T-helper 1 cell treated with Interleukin-12 subunit alpha and Interleukin-12 subunit beta and Interleukin-4 antibody, amounts not matched to agents 30 μg/mL and 1 μg/mL, for 36 hours (primary cell): Measurements from ENCODE around the gene FRS3.
A peak's percentile ranks its signal among the peaks of the same experiment; 100 is the strongest.

Source experiments
- H3K27ac Mint-ChIP-seq: one replicate; pipeline ENCODE4 v1.8.0; 2021; ENCODE audit warnings: mild to moderate bottlenecking, mixed read lengths
- H3K27me3 Mint-ChIP-seq: one replicate; pipeline ENCODE4 v1.8.0; 2021; ENCODE audit warnings: low read depth, mixed read lengths
- H3K36me3 Mint-ChIP-seq: one replicate; pipeline ENCODE4 v1.8.0; 2021; ENCODE audit warnings: low read depth, mixed read lengths
- H3K4me1 Mint-ChIP-seq: one replicate; pipeline ENCODE4 v1.8.0; 2021; ENCODE audit warnings: low read depth, mixed read lengths
- H3K4me3 Mint-ChIP-seq: one replicate; pipeline ENCODE4 v1.8.0; 2021; ENCODE audit warnings: mild to moderate bottlenecking, moderate library complexity, mixed read lengths
- H3K9me3 Mint-ChIP-seq: one replicate; pipeline ENCODE4 v1.8.0; 2021; ENCODE audit warnings: mixed read lengths

The FRS3 gene

DNA sequence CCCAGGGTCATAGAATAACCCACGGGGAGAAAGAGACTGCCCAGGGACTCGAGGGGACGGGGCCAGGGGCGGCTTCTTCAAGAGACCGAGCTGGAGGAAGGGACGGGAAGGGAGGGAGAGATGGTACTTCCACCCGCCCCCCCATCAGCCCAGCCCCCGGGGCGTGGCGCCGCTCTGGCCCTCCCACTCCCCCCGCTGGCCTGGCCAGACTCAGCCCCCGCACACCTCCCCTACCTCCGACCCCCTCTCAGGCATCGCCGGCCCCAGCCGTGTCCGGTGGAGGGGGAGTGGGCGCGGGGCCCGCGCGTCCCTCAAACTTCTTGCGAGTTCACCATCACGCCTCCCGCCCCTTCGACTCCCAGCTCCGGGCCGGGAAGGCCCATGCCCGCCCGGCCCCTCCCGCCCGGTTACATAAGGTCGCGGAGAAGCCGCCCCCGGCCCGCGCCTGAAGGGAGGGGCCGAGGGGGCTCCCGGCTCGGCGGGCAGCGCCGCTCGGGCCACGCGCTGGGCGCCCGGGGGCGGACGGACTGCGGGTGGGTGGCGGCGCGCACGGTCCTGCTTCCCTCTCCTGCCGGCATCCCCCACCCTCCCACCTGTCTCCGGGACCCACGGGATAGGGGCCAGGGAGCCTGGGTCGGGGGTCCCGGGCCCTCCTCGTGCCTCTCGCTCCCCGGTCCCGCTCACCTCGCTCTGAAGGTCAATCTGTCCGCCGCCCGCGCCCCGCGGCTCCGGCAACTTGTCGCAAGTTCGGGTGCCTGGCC, 44.9 kb downstream of the FRS3 start:
- Mint-ChIP-seq H3K27me3 (no peaks in the 10 kb centered on the region), H3K36me3 (peaks cover 1% of the 10 kb centered on the region), H3K27ac (peak overlapping the region; percentile 74), H3K4me1 (peaks cover 30% of the 10 kb centered on the region), H3K4me3 (peak overlapping the region; percentile 78), H3K9me3 (no peaks in the 10 kb centered on the region)

DNA sequence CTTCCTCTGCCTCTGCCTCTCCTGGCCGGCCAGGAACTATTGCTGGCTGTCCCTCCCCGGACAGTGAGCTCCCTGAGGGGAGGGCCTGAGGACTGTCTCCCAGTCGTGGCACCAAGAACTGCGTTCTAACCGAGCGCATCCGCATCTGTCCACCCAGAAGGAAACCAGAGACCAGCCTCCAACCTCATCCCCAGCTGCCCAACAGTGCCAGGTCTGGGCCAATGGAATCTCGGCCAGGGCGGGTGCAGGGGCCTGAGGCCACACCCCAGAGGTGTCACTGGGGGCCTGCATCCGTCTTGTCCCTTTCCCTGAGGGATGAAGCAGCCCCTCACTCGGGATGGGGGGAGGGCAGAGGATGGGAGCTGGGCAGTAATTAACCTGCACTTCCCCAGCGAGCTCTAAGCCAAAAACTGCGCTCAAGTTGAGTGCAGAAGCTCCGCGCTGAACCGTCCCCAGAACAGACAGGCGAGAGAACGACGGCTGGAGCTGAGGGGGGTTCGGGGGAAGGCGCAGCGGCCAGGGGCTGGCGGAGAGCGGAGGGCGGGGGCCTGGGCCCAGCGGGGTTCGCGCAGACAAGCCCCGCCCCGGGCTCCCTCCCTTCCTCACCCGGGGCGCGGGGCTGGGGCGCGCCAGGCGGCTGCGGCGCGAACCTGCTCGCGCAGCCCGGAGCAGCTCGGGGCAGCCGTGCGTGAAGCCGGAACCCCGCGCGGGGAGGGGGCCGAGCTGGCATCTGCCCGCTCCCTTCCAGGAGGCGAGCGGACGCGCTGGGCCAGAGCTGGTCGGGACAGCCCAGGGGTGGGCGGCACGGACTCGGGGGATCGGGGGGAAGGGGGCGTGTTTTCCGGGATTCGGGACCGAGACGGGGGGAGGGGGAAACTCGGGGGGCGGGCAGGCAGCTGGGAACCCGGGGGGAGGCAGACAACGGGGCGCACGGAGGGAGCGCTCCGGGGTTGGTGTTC, 45.7 kb downstream of the FRS3 start:
- Mint-ChIP-seq H3K27ac (peak overlapping the region; percentile 76), H3K36me3 (peaks cover 1% of the 10 kb centered on the region), H3K9me3 (no peaks in the 10 kb centered on the region), H3K4me1 (peaks cover 30% of the 10 kb centered on the region), H3K27me3 (no peaks in the 10 kb centered on the region), H3K4me3 (peak overlapping the region; percentile 62)

DNA sequence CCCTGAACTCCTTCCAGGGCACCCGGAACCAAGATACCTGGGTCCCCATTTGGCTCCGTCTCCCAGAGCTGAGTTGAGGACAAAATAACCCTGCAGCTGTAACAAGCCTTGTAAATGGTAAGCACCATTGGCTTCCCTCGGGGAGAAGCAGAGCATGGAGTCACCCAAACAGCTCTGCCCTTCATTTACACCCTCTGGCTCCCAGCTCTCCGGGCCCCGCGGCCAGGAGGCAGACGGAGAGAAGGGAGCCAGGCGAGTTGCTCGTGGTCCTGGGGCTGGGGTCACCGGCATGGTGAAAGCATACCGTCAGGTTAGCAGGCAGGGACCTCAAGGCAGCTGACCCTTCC, 46.4 kb downstream of the FRS3 start:
- Mint-ChIP-seq H3K27me3 (no peaks in the 10 kb centered on the region), H3K4me3 (peak overlapping the region; percentile 62), H3K9me3 (no peaks in the 10 kb centered on the region), H3K36me3 (peaks cover 1% of the 10 kb centered on the region), H3K27ac (peak overlapping the region; percentile 76), H3K4me1 (peaks cover 30% of the 10 kb centered on the region)

DNA sequence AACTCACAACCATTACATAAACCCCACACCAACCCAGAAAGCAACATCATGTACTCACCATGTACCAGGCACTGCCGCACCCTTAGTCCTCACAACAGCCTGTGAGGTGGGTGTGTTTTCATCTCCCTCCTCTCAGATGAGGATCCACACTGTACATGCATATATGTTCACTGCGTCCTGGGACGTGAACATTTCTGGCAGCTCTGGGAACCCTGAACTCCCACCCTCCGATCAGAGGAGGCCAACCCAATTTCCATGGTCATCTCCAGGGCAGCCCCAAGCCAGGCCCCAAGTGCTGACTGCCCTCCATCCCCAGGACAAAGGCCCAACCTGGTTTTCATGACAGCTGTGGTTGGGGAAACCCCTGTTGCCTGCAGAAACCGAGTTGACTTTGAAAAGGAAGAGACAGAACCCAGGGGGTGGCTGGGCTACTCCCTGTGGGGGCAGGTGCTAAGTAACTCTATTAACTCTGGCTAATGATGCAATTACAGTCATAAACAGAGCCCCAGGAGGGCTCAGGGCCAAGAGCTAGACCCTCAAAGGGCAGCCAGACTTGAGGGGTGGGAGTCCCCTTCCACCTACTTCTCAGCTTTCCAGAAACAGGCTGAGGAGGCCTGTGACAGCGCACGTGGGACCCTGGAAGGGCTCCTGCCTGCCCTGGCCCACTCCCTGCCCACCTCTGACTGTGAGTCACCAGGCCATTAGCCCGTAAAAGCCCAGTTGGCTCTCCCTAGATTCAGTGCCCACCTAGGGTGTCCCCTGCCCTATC, 46.9 kb downstream of the FRS3 start:
- H3K4me3 Mint-ChIP-seq, result peak overlapping the region; percentile 62
- H3K9me3 Mint-ChIP-seq, result no peaks in the 10 kb centered on the region
- peaks cover 30% of the 10 kb centered on the region for H3K4me1 Mint-ChIP-seq
- H3K27me3 Mint-ChIP-seq, result no peaks in the 10 kb centered on the region
- peak overlapping the region; percentile 81 for H3K27ac Mint-ChIP-seq
- peaks cover 1% of the 10 kb centered on the region for H3K36me3 Mint-ChIP-seq

GRCh38 chr6:41732149-41732548, 47.6 kb downstream of the FRS3 start:
- peak overlapping the region; percentile 62 for H3K4me3 Mint-ChIP-seq
- no peaks in the 10 kb centered on the region for H3K9me3 Mint-ChIP-seq
- peak overlapping the region; percentile 81 for H3K27ac Mint-ChIP-seq
- H3K36me3 Mint-ChIP-seq, result peaks cover 1% of the 10 kb centered on the region
- peaks cover 31% of the 10 kb centered on the region for H3K4me1 Mint-ChIP-seq
- no peaks in the 10 kb centered on the region for H3K27me3 Mint-ChIP-seq

DNA sequence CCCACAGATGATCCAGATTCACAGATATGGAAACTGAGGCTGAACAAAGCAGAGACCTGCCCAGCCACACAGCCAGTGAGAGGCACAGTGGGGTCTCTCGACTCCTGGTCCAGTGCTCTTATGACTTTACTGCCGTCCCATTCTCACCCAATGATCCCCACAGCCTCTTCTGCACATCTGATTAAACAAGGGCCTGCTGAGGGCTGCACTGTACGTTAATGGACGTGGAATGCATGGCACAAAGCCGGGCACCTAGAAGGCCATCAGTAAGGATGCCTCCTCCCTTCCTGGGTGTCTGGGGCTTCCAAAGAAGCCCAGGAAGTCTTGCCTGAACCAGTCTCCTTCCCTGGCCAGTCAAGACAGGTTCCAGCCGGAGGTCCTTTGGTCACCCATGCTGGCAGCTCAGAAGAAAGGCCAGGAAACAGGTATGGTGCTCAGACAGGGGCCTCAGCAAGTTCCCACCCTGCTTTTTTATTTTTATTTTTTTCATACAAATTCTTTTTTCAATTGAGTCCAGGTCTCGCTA, 48.1 kb downstream of the FRS3 start:
- Mint-ChIP-seq H3K27ac (no peak overlapping the region), H3K9me3 (no peaks in the 10 kb centered on the region), H3K4me3 (no peak overlapping the region)

GRCh38 chr6:41730531-41731436, 48.9 kb downstream of the FRS3 start:
- no peaks in the 10 kb centered on the region for H3K9me3 Mint-ChIP-seq
- peaks cover 34% of the 10 kb centered on the region for H3K4me1 Mint-ChIP-seq
- H3K4me3 Mint-ChIP-seq, result no peak overlapping the region
- peaks cover 1% of the 10 kb centered on the region for H3K36me3 Mint-ChIP-seq
- peak overlapping the region; percentile 52 for H3K27ac Mint-ChIP-seq
- H3K27me3 Mint-ChIP-seq, result no peaks in the 10 kb centered on the region

More for the DNA sequence above, 48.1 kb downstream of the FRS3 start:
- H3K27me3 Mint-ChIP-seq, result no peaks in the 10 kb centered on the region
- peaks cover 1% of the 10 kb centered on the region for H3K36me3 Mint-ChIP-seq
- peaks cover 35% of the 10 kb centered on the region for H3K4me1 Mint-ChIP-seq

DNA sequence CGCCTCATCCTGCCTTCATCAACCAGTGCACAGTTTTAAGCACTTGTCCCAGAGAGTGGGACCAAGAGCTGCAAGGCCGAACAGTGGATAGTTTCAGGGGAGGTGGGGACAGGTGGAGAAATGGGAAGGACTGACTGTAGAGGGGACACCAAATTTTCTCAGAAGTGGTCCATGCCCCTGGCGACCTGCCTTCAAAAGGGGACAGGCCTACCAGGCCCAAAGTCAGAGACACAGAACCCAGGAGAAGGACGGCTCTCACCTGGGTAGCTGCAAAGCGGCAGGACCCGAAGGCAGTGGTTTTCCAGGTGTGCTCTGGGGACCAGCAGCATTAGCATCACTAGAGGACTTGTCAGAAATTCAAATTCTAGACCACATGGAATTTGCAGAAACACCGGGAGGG, 50.1 kb downstream of the FRS3 start:
- Mint-ChIP-seq H3K36me3 (peaks cover 1% of the 10 kb centered on the region), H3K27ac (no peak overlapping the region), H3K4me1 (peaks cover 32% of the 10 kb centered on the region), H3K9me3 (no peaks in the 10 kb centered on the region), H3K4me3 (no peak overlapping the region), H3K27me3 (no peaks in the 10 kb centered on the region)

- Mint-ChIP-seq H3K27ac (no peak overlapping the region), H3K27me3 (no peaks in the 10 kb centered on the region), H3K4me1 (peaks cover 32% of the 10 kb centered on the region), H3K36me3 (peaks cover 1% of the 10 kb centered on the region), H3K9me3 (no peaks in the 10 kb centered on the region), H3K4me3 (no peak overlapping the region)
These were observed 50.7 kb downstream of the FRS3 start for GRCh38 chr6:41728954-41729353.

- H3K4me3 Mint-ChIP-seq, result no peak overlapping the region
- no peaks in the 10 kb centered on the region for H3K27me3 Mint-ChIP-seq
- H3K36me3 Mint-ChIP-seq, result peaks cover 1% of the 10 kb centered on the region
- H3K4me1 Mint-ChIP-seq, result peaks cover 30% of the 10 kb centered on the region
- no peaks in the 10 kb centered on the region for H3K9me3 Mint-ChIP-seq
- no peak overlapping the region for H3K27ac Mint-ChIP-seq
These were observed 51.4 kb downstream of the FRS3 start for GRCh38 chr6:41728073-41728936.

GRCh38 chr6:41727705-41728072, 52.0 kb downstream of the FRS3 start:
- Mint-ChIP-seq H3K36me3 (peaks cover 1% of the 10 kb centered on the region), H3K27ac (no peak overlapping the region), H3K27me3 (no peaks in the 10 kb centered on the region), H3K9me3 (no peaks in the 10 kb centered on the region), H3K4me1 (peaks cover 27% of the 10 kb centered on the region), H3K4me3 (no peak overlapping the region)

DNA sequence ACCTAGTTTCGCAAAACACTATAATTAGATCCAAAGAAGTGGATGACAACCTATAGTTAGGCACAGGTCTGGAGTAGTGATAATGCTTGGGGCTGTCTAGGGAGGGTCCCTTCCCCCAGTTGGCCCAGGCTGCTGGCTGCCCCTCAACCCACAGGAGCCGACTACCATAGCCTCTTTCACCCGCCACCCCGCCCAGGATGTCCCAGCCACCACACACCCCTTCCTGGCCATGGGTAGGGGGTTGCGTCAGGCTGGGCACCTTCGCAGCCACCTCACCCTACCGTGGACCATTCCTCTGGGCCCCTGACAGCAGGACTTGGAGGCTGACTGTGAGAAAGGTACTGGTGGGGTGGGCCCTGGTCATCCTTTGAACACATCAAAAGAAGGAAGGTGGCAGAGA, 52.8 kb downstream of the FRS3 start:
- Mint-ChIP-seq H3K9me3 (no peaks in the 10 kb centered on the region), H3K36me3 (no peaks in the 10 kb centered on the region), H3K27me3 (no peaks in the 10 kb centered on the region), H3K27ac (peak overlapping the region; percentile 17), H3K4me3 (no peak overlapping the region), H3K4me1 (peaks cover 23% of the 10 kb centered on the region)
